HG03139 (cell line): ENCODE data around the gene TFCP2L1.
"Not testable (repeated sequence)": the region's sequence is repeated elsewhere in the genome, so short reads cannot be mapped to it uniquely, and the experiment has no call there.

ENCODE experiments used
- ATAC-seq: cut with Tn5 transposase; IDR thresholded peaks from one replicate; pipeline ENCODE4 v1.9.1; 2021; ENCODE audit not compliant: unreplicated experiment

TFCP2L1 gene

DNA sequence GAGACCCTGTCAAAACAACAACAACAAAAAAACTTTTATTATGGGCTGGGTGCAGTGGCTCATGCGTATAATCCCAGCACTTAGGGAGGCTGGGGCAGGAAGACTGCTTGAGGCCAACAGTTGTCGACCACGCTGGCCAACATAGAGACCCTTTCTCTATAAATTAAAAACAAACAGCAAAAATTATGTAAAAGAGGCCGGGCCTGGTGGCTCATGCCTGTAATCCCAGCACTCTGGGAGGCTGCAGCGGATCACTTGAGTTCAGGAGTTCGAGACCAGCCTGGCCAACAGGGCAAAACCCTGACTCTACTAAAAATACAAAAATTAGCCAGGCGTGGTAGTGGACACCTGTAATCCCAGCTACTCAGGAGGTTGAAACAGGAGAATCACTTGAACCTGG, 15.6 kb downstream of the TFCP2L1 start:
- not testable (repeated sequence) for ATAC-seq

DNA sequence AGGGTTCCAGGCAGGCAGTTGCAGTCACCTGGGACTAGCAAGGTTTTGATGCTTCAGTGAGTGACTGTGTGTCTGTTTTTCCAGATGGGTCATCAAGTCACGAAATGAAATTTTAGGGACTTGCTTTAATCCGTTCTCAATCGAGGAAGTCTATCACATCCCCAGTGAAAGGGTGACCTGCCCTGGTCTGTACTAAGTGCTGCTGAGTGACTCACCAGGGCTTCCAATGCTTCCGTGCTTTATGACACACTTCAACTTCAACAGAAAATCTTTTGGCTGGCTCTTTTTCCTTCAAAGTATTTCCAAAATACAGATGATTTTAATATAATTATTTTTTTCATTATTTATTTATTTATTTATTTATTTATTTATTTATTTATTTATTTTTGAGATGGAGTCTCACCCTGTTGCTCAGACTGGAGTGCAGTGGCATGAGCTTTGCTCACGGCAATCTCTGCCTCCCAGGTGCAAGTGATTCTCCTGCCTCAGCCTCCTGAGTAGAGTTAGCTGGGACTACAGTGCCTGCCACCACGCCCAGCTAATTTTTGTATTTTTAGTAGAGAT, 18.4 kb downstream of the TFCP2L1 start:
- no peak for ATAC-seq

- no peak for ATAC-seq
Observed at GRCh38 chr2:121263996-121264715, 20.8 kb downstream of the TFCP2L1 start.

- ATAC-seq, result no peak
Observed at GRCh38 chr2:121260370-121261154, 24.4 kb downstream of the TFCP2L1 start.

DNA sequence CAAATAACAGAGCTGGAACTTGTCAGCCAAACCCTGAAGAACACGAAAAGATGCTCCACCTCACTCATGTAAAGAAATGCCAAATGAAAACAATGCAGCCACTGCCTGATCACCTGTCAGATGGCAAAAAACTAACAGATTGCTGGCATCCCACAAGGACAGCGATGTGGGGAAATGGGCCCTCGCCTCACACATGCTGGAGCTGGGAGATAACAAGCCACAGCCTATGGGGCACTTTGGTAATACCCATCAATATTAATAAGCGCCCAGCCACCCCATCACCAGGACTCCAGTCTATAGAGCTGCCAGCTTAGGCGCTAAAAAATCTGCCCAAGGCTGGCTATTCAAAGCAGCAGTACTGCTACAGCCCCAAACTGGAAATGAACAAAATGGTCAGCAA, 27.0 kb downstream of the TFCP2L1 start:
- no peak for ATAC-seq

DNA sequence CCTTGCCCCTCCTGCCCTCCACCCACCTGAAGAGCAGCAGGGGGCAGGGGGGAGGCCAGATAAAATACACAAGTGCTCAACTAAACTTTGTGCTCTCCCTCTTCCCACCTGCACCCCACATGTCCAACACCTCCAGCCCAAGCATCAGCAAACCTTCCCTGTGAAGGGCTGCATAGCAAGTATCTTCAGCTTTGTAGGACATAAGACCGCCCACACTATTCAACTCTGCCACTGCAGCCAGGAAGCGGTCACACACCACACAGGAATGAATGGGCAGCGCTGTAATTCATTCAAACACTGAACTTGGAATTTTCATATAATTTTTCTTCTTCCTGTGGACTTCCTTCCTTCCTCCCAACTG, 27.5 kb downstream of the TFCP2L1 start:
- ATAC-seq, result no peak

DNA sequence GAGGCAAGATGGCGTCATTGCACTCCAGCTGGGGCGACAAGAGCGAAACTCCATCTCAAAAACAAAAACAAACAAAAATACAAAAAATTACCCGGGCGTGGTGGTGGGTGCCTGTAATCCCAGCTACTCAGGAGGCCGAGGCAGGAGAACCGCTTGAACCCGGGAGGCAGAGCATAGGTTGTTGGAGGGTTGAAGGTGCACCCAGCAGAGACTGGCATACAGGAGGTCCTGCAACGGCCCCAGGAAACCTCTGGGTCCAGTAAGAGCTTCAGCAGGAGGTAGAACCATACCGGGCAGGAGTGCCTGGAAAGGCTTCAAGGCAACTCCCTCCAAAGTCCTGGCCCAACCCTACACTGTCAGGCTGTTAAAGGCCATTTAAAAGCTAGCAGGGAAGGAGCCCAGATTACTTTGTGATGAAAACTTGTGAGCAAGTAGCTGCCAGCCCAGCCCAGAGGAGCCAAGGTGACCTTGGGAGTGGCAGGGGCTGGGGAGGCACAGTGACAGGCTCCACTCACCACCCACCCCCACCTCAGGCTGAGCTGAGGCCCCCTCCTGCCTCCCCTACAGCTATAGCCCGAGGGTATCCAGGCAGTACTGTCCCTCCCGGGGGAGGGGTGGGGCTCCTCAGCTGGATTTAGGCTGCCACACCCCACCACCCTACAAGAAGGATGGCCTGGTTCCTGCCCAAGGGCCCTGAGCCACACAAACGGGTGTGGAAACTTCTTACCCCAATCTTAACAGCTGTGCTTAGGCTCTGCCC, 28.1 kb downstream of the TFCP2L1 start:
- no peak for ATAC-seq

DNA sequence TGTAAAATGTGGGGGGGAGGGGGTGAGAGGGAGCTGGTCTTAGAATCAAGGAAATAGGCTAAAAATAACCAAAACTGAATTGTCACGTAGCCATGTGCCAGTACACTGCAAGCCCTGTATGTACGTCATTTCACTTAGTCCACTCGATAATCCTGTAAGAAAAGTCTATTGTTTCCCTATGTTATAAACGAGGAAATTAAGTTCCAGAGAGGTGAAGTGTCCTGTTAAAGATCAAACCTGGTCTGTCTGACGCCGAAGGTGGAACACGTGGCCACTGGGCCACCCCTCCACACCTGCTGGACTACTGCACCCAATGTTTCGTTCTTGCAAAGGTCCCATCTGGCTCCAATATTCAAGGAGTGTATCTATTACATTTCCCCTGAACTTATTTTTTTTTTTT, 29.6 kb downstream of the TFCP2L1 start:
- no peak for ATAC-seq

- no peak for ATAC-seq
Observed at GRCh38 chr2:121254748-121255147, 30.3 kb downstream of the TFCP2L1 start.

DNA sequence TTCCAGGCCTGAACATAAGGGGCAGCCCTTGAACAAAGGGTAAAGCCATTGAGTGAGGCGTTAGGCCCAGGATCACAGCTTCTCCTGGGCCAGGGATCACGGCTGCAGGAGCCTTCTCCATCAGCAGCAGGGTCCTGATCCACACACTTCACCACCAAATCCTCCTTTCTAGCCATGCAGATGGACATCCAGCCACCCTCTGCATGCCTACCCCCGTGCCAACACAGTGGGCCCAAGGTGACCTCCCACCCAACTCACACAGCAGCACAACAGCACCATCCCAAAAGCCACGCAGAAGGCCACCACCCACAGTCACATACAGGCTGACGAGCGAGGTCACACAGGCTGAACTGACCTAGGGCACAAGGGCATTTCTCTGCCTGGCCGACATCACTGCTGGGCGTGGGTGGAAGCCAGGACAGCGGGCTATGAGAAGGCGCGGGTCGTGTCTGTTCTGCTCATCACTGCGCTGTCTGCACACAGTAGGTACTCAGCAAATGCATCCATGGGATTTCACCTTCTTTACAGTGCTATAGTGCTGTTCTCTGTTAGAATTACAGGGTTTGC, 31.2 kb downstream of the TFCP2L1 start:
- ATAC-seq, result no peak

DNA sequence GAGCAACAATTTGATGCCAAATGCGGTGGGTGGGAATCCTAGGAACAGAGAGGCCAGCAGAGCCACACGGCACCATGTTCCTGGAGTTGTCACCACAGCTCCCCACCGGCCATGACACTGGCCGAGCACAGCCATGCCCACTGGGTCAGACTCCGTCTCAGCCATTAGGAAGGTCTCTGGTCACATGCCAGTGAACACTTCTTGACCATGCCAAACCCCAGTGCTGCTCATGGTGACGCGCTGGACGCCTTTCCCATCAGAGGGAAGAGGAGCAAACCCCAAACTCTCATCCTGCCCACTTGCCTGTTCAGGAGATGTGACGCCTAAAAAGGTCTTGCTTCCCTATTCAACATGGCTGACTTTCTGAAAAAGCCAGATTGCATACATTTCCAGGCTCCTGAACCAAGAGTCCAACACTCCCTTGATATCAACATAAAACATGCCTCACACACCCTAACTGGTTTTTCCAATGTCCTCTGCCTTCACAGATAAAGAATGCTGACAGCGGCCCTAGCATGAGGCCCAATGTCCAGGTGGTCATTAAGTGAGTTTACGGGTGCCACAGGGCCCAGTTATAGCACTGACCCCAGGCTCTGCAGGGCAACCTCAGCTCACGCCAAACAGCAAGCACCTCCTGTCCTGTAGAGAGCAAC, 31.9 kb downstream of the TFCP2L1 start:
- ATAC-seq, result no peak

DNA sequence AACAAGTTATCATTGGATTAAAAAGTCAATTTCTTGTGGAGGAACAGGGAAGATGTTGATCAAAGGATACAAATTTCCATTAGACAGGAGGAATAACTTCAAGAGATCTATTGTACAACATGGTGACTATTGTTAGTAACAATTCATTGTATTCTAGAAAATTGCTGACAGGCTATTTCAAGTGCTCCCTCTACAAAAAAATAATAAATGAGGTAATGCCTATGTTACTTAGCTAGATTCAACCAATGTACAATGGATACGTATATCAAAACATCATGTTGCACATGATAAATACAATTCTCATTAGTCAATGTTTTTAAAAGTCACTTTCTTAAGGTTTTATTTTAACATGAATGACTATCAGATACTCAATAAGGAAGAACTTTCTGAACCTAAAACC, 33.5 kb downstream of the TFCP2L1 start:
- no peak for ATAC-seq

GRCh38 chr2:121248766-121249343, 36.1 kb downstream of the TFCP2L1 start:
- ATAC-seq, result no peak

GRCh38 chr2:121247971-121248370, 37.0 kb downstream of the TFCP2L1 start:
- ATAC-seq, result no peak

DNA sequence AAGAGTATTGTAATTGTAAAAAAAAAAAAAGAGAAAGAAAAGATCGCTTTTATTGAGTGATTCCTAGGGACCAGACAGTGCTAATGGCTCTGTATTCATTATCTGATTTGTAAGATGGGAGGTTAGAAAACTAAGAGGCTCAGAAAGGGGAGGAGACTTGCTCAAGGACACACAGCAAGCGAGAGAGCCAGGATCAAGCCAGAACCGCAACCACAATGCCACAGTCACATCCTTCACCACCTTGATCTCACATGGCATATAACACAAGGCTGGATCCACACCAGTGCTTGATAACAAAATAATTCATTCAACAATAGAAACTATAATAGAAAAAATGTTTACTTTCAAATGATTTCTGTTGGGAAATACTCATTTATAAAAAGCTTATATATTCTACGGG, 37.5 kb downstream of the TFCP2L1 start:
- no peak for ATAC-seq

DNA sequence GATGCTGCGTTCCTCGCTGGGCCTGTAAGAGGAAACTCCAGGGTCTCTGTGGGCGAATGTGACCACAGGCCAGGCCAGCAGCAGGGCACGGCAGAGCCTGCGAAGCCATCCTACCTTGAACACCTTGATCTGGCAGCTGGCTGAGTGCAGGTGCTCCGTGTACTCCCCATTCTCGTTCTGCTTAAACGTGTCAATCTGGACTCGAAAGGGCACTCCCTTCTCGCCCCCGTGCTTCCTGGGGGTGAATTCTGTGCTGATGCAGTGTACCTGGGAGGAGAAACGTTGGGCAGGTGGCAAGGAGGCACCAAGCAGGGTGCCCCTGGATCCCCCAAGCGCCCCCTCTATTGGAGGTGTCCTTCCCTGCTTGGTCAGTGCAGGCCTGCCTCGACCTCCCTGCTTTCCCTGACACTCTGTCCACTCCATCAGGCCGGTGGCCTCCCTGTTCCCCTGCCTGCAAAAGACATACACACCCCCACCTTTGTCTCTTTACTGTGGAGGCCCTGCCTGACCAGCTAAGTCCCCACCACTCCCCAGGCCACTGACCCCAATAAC, 38.2 kb downstream of the TFCP2L1 start:
- ATAC-seq, result no peak

DNA sequence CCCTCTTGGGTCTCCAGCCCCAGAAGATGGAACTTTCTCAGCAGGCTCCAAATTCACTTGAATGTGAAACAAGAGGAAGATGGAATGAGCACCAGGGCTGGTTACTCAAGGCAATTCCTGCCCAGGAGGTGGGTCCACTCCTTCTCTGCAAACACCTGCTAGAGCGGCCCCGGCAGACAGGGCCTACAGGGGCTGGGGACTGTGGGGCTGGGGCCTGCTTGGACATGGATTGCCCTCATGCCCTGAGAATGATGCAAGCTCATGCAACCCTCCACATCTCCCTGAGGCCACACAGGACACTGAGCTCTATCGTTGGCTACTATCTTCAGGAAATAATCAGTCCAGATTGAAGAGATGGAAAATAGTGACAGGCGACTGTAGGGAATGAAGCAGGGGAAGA, 39.1 kb downstream of the TFCP2L1 start:
- no peak for ATAC-seq

DNA sequence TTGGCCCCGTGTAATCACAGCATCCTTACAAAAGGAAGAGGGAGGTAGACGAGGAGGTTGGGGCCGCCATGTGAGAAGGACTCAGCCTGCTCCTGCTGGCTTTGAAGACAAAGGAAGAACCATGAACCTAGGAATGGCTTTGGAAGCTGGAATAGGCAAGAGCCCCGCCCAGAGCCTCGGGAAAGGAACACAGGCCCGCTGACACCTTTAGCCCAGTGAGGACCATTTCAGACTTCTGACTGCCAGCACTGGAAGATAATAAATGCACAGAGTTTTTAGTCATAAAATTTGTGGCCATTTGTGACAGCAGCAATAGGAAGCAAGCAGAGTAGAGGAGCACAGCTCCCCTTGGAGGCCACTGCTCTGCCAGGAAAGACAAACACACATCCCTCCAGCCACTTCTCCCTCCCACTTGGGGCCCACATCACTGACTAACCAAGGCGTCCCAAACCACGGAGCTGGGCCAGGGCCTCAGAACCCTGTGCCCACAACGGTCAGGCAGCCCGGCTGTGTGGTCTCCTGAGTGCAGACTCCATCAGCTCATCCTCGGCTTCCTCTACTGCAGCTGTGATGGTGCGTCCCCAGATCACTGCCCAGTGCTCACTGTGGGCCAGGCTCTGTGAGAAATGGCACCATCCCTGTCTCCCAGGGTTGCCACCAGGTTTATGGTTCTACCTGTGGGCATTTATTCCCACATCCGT, 39.7 kb downstream of the TFCP2L1 start:
- ATAC-seq, result no peak

GRCh38 chr2:121244616-121245015, 40.4 kb downstream of the TFCP2L1 start:
- ATAC-seq, result no peak
